CD4-positive, alpha-beta T cell treated with Interferon gamma for 1 hour (primary cell): ENCODE results near the gene CACNA2D4.
"Not testable (repeated sequence)": the region's sequence is repeated elsewhere in the genome, so short reads cannot be mapped to it uniquely, and the experiment has no call there.

Experiments used
- DNase-seq: peaks from one replicate; pipeline ENCODE4 v3.0.0-alpha.2; 2020

CACNA2D4 gene

GRCh38 chr12:1918081-1918883, at the start of gene CACNA2D4:
CACNA2D4 (minus strand) TSS chr12:1918652; CDS start chr12:1918473, 179 bp downstream.
- no peak for DNase-seq

GRCh38 chr12:1966561-1967226, 48.2 kb upstream of the CACNA2D4 start:
- no peak for DNase-seq

GRCh38 chr12:1965916-1966315, 47.5 kb upstream of the CACNA2D4 start:
- no peak for DNase-seq

- no peak for DNase-seq
These were observed 43.9 kb upstream of the CACNA2D4 start for GRCh38 chr12:1962051-1963020.

- no peak for DNase-seq
These were observed 38.3 kb upstream of the CACNA2D4 start for GRCh38 chr12:1956716-1957115.

- no peak for DNase-seq
These were observed 31.5 kb upstream of the CACNA2D4 start for GRCh38 chr12:1949771-1950470.

- DNase-seq = no peak
These were observed 30.4 kb upstream of the CACNA2D4 start for GRCh38 chr12:1948883-1949282.

- DNase-seq = no peak
These were observed 28.6 kb upstream of the CACNA2D4 start for GRCh38 chr12:1947081-1947480.

- no peak for DNase-seq
These were observed 27.8 kb upstream of the CACNA2D4 start for GRCh38 chr12:1946296-1946695.

GRCh38 chr12:1945502-1945901, 27.1 kb upstream of the CACNA2D4 start:
- DNase-seq = not testable (repeated sequence)

- DNase-seq = peak; percentile 82
These were observed 21.6 kb upstream of the CACNA2D4 start for GRCh38 chr12:1939801-1940607.

GRCh38 chr12:1939331-1939730, 20.9 kb upstream of the CACNA2D4 start:
- DNase-seq = no peak

GRCh38 chr12:1937481-1938224, 19.2 kb upstream of the CACNA2D4 start:
- no peak for DNase-seq

- DNase-seq = no peak
These were observed 18.2 kb upstream of the CACNA2D4 start for GRCh38 chr12:1936406-1937320.

- no peak for DNase-seq
These were observed 17.4 kb upstream of the CACNA2D4 start for GRCh38 chr12:1935700-1936378.

GRCh38 chr12:1935242-1935641, 16.8 kb upstream of the CACNA2D4 start:
- no peak for DNase-seq

- DNase-seq = no peak
These were observed 16.4 kb upstream of the CACNA2D4 start for GRCh38 chr12:1934831-1935230.

GRCh38 chr12:1934068-1934467, 15.6 kb upstream of the CACNA2D4 start:
- DNase-seq = no peak
